ENCODE measurements around the gene STAC. TPM values are rescaled to one million over a fixed set of nuclear protein-coding genes. Genes with fewer than 3 reads are reported as not detected.

The STAC gene
- polyA plus RNA-seq, 4 donors: 0.52 to 1.1 TPM; not detected in 2

GRCh38 chr3:36520241-36521006 is 140.1 kb downstream of the STAC start:
- no peaks in the 10 kb centered on the region for H3K27me3 ChIP-seq (ENCODE audit: control insufficient read depth in 3 of 3, insufficient read depth in 3 of 3, low read length in 3 of 3)
- H3K4me3 ChIP-seq (ENCODE audit: low read depth in 1 of 3, low read length in 3 of 3): no peak overlapping the region
- H3K9me3 ChIP-seq (ENCODE audit: control insufficient read depth in 2 of 2, insufficient read depth in 1 of 2, low read depth in 1 of 2, low read length in 1 of 2): no peaks in the 10 kb centered on the region
- no peaks in the 10 kb centered on the region for H3K36me3 ChIP-seq (ENCODE audit: control insufficient read depth in 3 of 3, insufficient read depth in 2 of 3, low read depth in 1 of 3, low read length in 3 of 3)
- DNase-seq: no peak
- no peak for FAIRE-seq
- H3K27ac ChIP-seq (ENCODE audit: low read depth in 1 of 3, low read length in 2 of 3): no peak overlapping the region
- 57 to 63% (median 61%) methylated on average over 4 of the region's 4 CpGs for WGBS, 3 donors
- H3K4me1 ChIP-seq (ENCODE audit: control insufficient read depth in 3 of 3, insufficient read depth in 2 of 3, low read depth in 1 of 3, low read length in 2 of 3): no peaks in the 10 kb centered on the region

- Histone ChIP-seq H3K36me3 (ENCODE audit: control insufficient read depth in 3 of 3, insufficient read depth in 2 of 3, low read depth in 1 of 3, low read length in 3 of 3) (no peaks in the 10 kb centered on the region), H3K4me1 (ENCODE audit: control insufficient read depth in 3 of 3, insufficient read depth in 2 of 3, low read depth in 1 of 3, low read length in 2 of 3) (no peaks in the 10 kb centered on the region), H3K27me3 (ENCODE audit: control insufficient read depth in 3 of 3, insufficient read depth in 3 of 3, low read length in 3 of 3) (no peaks in the 10 kb centered on the region), H3K9me3 (ENCODE audit: control insufficient read depth in 2 of 2, insufficient read depth in 1 of 2, low read depth in 1 of 2, low read length in 1 of 2) (no peaks in the 10 kb centered on the region), H3K4me3 (ENCODE audit: low read depth in 1 of 3, low read length in 3 of 3) (no peak overlapping the region), H3K27ac (ENCODE audit: low read depth in 1 of 3, low read length in 2 of 3) (no peak overlapping the region)
- DNase-seq (no peak), FAIRE-seq (no peak)
- WGBS, 3 donors: 58 to 64% (median 63%) methylated on average over 2 of the region's 2 CpGs
Observed at GRCh38 chr3:36521007-36521379, 140.7 kb downstream of the STAC start.

- Histone ChIP-seq H3K4me1 (ENCODE audit: control insufficient read depth in 3 of 3, insufficient read depth in 2 of 3, low read depth in 1 of 3, low read length in 2 of 3) (no peaks in the 10 kb centered on the region), H3K27ac (ENCODE audit: low read depth in 1 of 3, low read length in 2 of 3) (no peak overlapping the region), H3K9me3 (ENCODE audit: control insufficient read depth in 2 of 2, insufficient read depth in 1 of 2, low read depth in 1 of 2, low read length in 1 of 2) (no peaks in the 10 kb centered on the region), H3K4me3 (ENCODE audit: low read depth in 1 of 3, low read length in 3 of 3) (no peak overlapping the region), H3K36me3 (ENCODE audit: control insufficient read depth in 3 of 3, insufficient read depth in 2 of 3, low read depth in 1 of 3, low read length in 3 of 3) (no peaks in the 10 kb centered on the region), H3K27me3 (ENCODE audit: control insufficient read depth in 3 of 3, insufficient read depth in 3 of 3, low read length in 3 of 3) (no peaks in the 10 kb centered on the region)
- DNase-seq (no peak), FAIRE-seq (no peak)
- WGBS, 3 donors: 59 to 76% (median 68%) methylated on average over 3 of the region's 3 CpGs
Observed at GRCh38 chr3:36524560-36524959, 144.3 kb downstream of the STAC start.

GRCh38 chr3:36525115-36525801 is 145.0 kb downstream of the STAC start:
- no peaks in the 10 kb centered on the region for H3K4me1 ChIP-seq (ENCODE audit: control insufficient read depth in 3 of 3, insufficient read depth in 2 of 3, low read depth in 1 of 3, low read length in 2 of 3)
- FAIRE-seq (no peak), DNase-seq (no peak)
- H3K27me3 ChIP-seq (ENCODE audit: control insufficient read depth in 3 of 3, insufficient read depth in 3 of 3, low read length in 3 of 3): no peaks in the 10 kb centered on the region
- no peak overlapping the region for H3K27ac ChIP-seq (ENCODE audit: low read depth in 1 of 3, low read length in 2 of 3)
- 68 to 75% (median 69%) methylated on average over 3 of the region's 3 CpGs for WGBS, 3 donors
- no peak overlapping the region for H3K4me3 ChIP-seq (ENCODE audit: low read depth in 1 of 3, low read length in 3 of 3)
- no peaks in the 10 kb centered on the region for H3K36me3 ChIP-seq (ENCODE audit: control insufficient read depth in 3 of 3, insufficient read depth in 2 of 3, low read depth in 1 of 3, low read length in 3 of 3)
- no peaks in the 10 kb centered on the region for H3K9me3 ChIP-seq (ENCODE audit: control insufficient read depth in 2 of 2, insufficient read depth in 1 of 2, low read depth in 1 of 2, low read length in 1 of 2)

DNA sequence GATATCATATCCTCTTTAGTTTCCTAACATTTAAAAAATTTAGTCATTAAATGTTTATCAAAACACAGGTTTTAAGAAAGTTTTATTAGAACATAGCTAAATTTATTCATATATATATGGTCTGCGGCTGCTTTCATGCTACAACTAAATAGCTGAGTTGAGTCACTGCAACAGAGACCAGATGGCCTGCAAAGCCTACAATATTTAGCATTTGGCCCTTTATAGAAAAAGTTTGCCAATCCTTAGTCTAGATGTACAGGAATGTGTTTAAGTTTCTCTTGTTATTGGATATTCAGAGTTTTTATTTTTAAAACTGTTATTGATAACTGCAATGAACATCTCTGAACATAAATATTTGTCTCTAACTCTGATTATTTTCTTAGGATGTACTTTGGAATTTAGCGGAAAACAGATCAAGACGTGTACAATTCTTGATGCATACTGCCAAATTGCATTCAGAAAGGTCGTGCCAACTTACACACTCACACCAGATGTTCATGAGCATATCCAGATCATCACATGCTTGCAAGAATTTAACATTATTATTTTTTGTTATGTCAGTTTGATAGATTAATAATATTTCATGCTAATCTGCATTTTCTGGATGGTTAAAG is 157.9 kb downstream of the STAC start:
- Histone ChIP-seq H3K9me3 (ENCODE audit: control insufficient read depth in 2 of 2, insufficient read depth in 1 of 2, low read depth in 1 of 2, low read length in 1 of 2) (no peaks in the 10 kb centered on the region), H3K27me3 (ENCODE audit: control insufficient read depth in 3 of 3, insufficient read depth in 3 of 3, low read length in 3 of 3) (no peaks in the 10 kb centered on the region), H3K4me3 (ENCODE audit: low read depth in 1 of 3, low read length in 3 of 3) (no peak overlapping the region), H3K4me1 (ENCODE audit: control insufficient read depth in 3 of 3, insufficient read depth in 2 of 3, low read depth in 1 of 3, low read length in 2 of 3) (no peaks in the 10 kb centered on the region), H3K36me3 (ENCODE audit: control insufficient read depth in 3 of 3, insufficient read depth in 2 of 3, low read depth in 1 of 3, low read length in 3 of 3) (no peaks in the 10 kb centered on the region), H3K27ac (ENCODE audit: low read depth in 1 of 3, low read length in 2 of 3) (no peak overlapping the region)
- no peak for FAIRE-seq
- no peak for DNase-seq
- WGBS, 3 donors: 67 to 74% (median 69%) methylated on average over 4 of the region's 4 CpGs

DNA sequence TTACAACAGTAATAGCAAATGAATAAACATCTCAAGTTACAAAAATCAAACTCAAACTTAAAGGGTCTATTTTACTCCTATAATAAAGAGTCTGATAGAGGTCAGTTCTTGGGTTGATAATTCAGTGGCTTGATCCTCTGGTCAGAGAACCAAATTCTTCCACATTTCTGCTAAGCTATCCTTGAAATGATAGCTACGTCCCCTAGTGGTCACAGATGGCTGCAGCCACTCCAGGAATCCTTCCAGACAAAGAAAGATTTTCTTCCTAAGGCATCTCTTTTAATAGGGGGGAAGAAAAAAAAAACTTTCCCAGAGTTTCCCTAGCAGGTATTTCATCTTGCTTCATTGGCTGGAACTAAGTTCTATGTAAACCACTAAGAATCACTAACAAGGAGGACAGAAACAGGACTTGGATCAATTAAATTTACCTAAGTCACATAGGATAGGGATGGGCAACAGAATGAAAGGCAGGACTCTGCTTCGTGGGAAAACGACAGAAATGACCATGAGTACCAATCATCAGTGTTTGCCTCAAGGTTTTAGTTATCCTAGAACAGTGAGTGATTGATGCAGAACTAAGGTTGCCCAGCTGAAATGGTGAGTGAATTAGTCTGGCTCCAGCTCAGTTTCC is 160.7 kb downstream of the STAC start:
- Histone ChIP-seq H3K4me3 (ENCODE audit: low read depth in 1 of 3, low read length in 3 of 3) (no peak overlapping the region), H3K27me3 (ENCODE audit: control insufficient read depth in 3 of 3, insufficient read depth in 3 of 3, low read length in 3 of 3) (no peaks in the 10 kb centered on the region), H3K27ac (ENCODE audit: low read depth in 1 of 3, low read length in 2 of 3) (no peak overlapping the region), H3K9me3 (ENCODE audit: control insufficient read depth in 2 of 2, insufficient read depth in 1 of 2, low read depth in 1 of 2, low read length in 1 of 2) (no peaks in the 10 kb centered on the region), H3K36me3 (ENCODE audit: control insufficient read depth in 3 of 3, insufficient read depth in 2 of 3, low read depth in 1 of 3, low read length in 3 of 3) (no peaks in the 10 kb centered on the region), H3K4me1 (ENCODE audit: control insufficient read depth in 3 of 3, insufficient read depth in 2 of 3, low read depth in 1 of 3, low read length in 2 of 3) (no peaks in the 10 kb centered on the region)
- DNase-seq (no peak), FAIRE-seq (no peak)
- WGBS, 3 donors: 32 to 48% (median 47%) methylated on average over 3 of the region's 3 CpGs

DNA sequence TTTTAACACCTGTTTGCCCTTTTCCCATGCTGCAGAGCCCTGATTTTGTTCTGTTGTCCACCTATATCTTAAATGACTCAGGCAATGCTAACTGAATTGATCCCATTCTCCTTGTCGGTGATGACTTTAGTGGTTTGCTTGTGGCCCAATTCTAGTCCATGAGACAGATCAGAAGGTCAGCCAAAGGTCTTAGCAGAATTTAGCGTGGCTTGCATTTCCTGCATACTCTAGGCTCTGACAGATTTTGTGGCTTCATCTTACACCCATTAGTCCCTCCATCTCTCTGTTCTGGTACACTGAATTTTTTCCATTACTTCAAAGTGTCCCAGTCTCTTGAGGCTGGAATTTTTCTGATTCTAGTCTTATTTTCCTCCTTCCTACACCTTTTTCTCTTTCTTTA is 161.9 kb downstream of the STAC start:
- Histone ChIP-seq H3K4me1 (ENCODE audit: control insufficient read depth in 3 of 3, insufficient read depth in 2 of 3, low read depth in 1 of 3, low read length in 2 of 3) (no peaks in the 10 kb centered on the region), H3K36me3 (ENCODE audit: control insufficient read depth in 3 of 3, insufficient read depth in 2 of 3, low read depth in 1 of 3, low read length in 3 of 3) (no peaks in the 10 kb centered on the region), H3K27ac (ENCODE audit: low read depth in 1 of 3, low read length in 2 of 3) (no peak overlapping the region), H3K9me3 (ENCODE audit: control insufficient read depth in 2 of 2, insufficient read depth in 1 of 2, low read depth in 1 of 2, low read length in 1 of 2) (no peaks in the 10 kb centered on the region), H3K4me3 (ENCODE audit: low read depth in 1 of 3, low read length in 3 of 3) (no peak overlapping the region), H3K27me3 (ENCODE audit: control insufficient read depth in 3 of 3, insufficient read depth in 3 of 3, low read length in 3 of 3) (no peaks in the 10 kb centered on the region)
- WGBS, 3 donors: 57 to 76% (median 61%) methylated on average over 2 of the region's 2 CpGs
- FAIRE-seq (no peak), DNase-seq (no peak)

DNA sequence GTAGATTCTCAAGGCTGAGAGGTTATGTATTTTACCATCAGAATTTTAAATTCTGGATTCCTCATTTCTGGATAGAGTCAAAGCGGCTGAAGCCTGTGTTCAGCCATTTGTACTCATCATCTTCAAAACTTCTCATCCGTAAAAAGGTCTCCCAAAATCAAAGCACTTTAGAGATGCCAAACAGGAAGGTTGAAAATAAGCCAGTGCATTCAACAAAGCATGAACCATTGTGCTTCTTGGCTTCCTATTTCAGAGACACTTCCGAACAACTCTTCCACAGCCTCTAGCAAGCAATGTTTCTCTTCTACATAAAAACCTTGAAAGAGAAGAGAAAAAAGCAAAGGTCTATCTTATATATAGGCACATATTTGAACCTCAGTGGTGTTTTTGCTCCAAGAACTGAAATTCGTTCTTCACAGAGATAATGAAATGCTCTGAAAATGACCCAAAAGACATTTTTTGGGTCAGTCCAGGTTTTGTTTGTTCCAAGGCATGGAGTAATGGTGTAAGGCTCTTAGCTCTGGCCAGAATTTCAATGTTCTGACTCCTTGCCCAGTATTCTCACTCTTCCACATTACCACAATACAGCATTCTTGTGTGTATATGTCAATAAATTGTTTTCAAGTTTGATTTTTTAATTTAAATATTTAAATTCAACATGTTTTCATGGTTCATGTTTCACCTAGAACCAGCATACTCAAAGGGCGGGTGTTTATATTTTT is 163.1 kb downstream of the STAC start:
- no peaks in the 10 kb centered on the region for H3K9me3 ChIP-seq (ENCODE audit: control insufficient read depth in 2 of 2, insufficient read depth in 1 of 2, low read depth in 1 of 2, low read length in 1 of 2)
- no peaks in the 10 kb centered on the region for H3K36me3 ChIP-seq (ENCODE audit: control insufficient read depth in 3 of 3, insufficient read depth in 2 of 3, low read depth in 1 of 3, low read length in 3 of 3)
- H3K27ac ChIP-seq (ENCODE audit: low read depth in 1 of 3, low read length in 2 of 3): no peak overlapping the region
- no peaks in the 10 kb centered on the region for H3K27me3 ChIP-seq (ENCODE audit: control insufficient read depth in 3 of 3, insufficient read depth in 3 of 3, low read length in 3 of 3)
- FAIRE-seq: no peak
- WGBS, 3 donors: 78 to 87% (median 82%) methylated on average over 5 of the region's 5 CpGs
- DNase-seq: no peak
- H3K4me3 ChIP-seq (ENCODE audit: low read depth in 1 of 3, low read length in 3 of 3): no peak overlapping the region
- no peaks in the 10 kb centered on the region for H3K4me1 ChIP-seq (ENCODE audit: control insufficient read depth in 3 of 3, insufficient read depth in 2 of 3, low read depth in 1 of 3, low read length in 2 of 3)
